Skeletal muscle tissue (tissue), 4 donors: ENCODE measurements around the gene ACVR1. TPM values are rescaled to one million over a fixed set of nuclear protein-coding genes. Genes with fewer than 3 reads are reported as not detected.

Source experiments
- H3K27ac ChIP-seq: one replicate; pipeline ENCODE4 v1.7.0; 2013; ENCODE audit warnings: mild to moderate bottlenecking, low read depth, low read length, inconsistent platforms
- H3K27me3 ChIP-seq, 3 donors: one replicate each; pipeline ENCODE4 v1.7.0; 2013; ENCODE audit warnings: low read length in 3 of 3; ENCODE audit not compliant: control insufficient read depth in 3 of 3, insufficient read depth in 3 of 3
- H3K36me3 ChIP-seq, 3 donors: one replicate each; pipeline ENCODE4 v1.7.0; 2013; ENCODE audit warnings: low read length in 3 of 3; ENCODE audit not compliant: control insufficient read depth in 3 of 3, insufficient read depth in 3 of 3
- H3K4me1 ChIP-seq, 3 donors: one replicate each; pipeline ENCODE4 v1.7.0; 2013; ENCODE audit warnings: low read length in 3 of 3, mild to moderate bottlenecking in 3 of 3; ENCODE audit not compliant: control insufficient read depth in 3 of 3, insufficient read depth in 3 of 3
- H3K4me3 ChIP-seq, 3 donors: one replicate each; pipeline ENCODE4 v1.7.0; 2013; ENCODE audit warnings: low read length in 3 of 3
- H3K9ac ChIP-seq, 3 donors: one replicate each; pipeline ENCODE4 v1.7.0; 2013; ENCODE audit warnings: low read length in 3 of 3, mild to moderate bottlenecking in 3 of 3, moderate library complexity in 2 of 3, low read depth in 1 of 3
- H3K9me3 ChIP-seq, 3 donors: one replicate each; pipeline ENCODE4 v1.7.0; 2013; ENCODE audit warnings: low read length in 3 of 3; ENCODE audit not compliant: control insufficient read depth in 3 of 3
- total RNA-seq: library from RNA; depleted of rRNA; stranded (reverse); fragments of >200 nt; gene quantifications from one replicate; pipeline ENCODE4 v1.2.3, GENCODE V29; 2014
- donor health status: Osteomylitis.

Gene ACVR1
- total RNA-seq, 1 donor from 2014 or later, result 18.8 TPM

- Histone ChIP-seq H3K27ac (no peak overlapping the region), H3K4me3 (no peak overlapping the region), H3K4me1 (peaks cover 51 to 58% (median 51%) of the 10 kb centered on the region in 3 donors), H3K9me3 (no peaks in the 10 kb centered on the region), H3K27me3 (no peaks in the 10 kb centered on the region), H3K9ac (no peak overlapping the region), H3K36me3 (no peaks in the 10 kb centered on the region)
Observed at GRCh38 chr2:157843081-157843480, 33.0 kb downstream of the ACVR1 start.

- no peaks in the 10 kb centered on the region for H3K36me3 ChIP-seq
- H3K27me3 ChIP-seq, result no peaks in the 10 kb centered on the region
- H3K9ac ChIP-seq, result peak overlapping the region in 1 of 3 donors; percentile 63
- no peaks in the 10 kb centered on the region for H3K9me3 ChIP-seq
- H3K4me1 ChIP-seq, result peaks cover 58 to 65% (median 58%) of the 10 kb centered on the region in 3 donors
- peak overlapping the region; percentile 70 for H3K27ac ChIP-seq
- H3K4me3 ChIP-seq, result peak overlapping the region in 2 of 3 donors; percentile 13 to 26
Observed at GRCh38 chr2:157842106-157842879, 33.8 kb downstream of the ACVR1 start.

- Histone ChIP-seq H3K4me1 (peaks cover 64 to 70% (median 66%) of the 10 kb centered on the region in 3 donors), H3K9ac (peak overlapping the region in 1 of 3 donors; percentile 55), H3K36me3 (no peaks in the 10 kb centered on the region), H3K27ac (peak overlapping the region; percentile 70), H3K27me3 (no peaks in the 10 kb centered on the region), H3K9me3 (no peaks in the 10 kb centered on the region), H3K4me3 (no peak overlapping the region)
Observed at GRCh38 chr2:157841485-157841884, 34.6 kb downstream of the ACVR1 start.

GRCh38 chr2:157840568-157841156 is 35.5 kb downstream of the ACVR1 start:
- H3K27ac ChIP-seq, result peak overlapping the region; percentile 70
- H3K27me3 ChIP-seq, result no peaks in the 10 kb centered on the region
- peaks cover 69 to 76% (median 74%) of the 10 kb centered on the region in 3 donors for H3K4me1 ChIP-seq
- no peaks in the 10 kb centered on the region for H3K36me3 ChIP-seq
- peak overlapping the region; percentile 41 to 57 (median 51) for H3K4me3 ChIP-seq
- H3K9me3 ChIP-seq, result no peaks in the 10 kb centered on the region
- H3K9ac ChIP-seq, result peak overlapping the region in 1 of 3 donors; percentile 55

GRCh38 chr2:157839822-157840221 is 36.3 kb downstream of the ACVR1 start:
- Histone ChIP-seq H3K36me3 (no peaks in the 10 kb centered on the region), H3K4me1 (peaks cover 69 to 78% (median 71%) of the 10 kb centered on the region in 3 donors), H3K27me3 (no peaks in the 10 kb centered on the region), H3K27ac (peak overlapping the region; percentile 73), H3K4me3 (no peak overlapping the region), H3K9ac (no peak overlapping the region), H3K9me3 (no peaks in the 10 kb centered on the region)

- no peaks in the 10 kb centered on the region for H3K9me3 ChIP-seq
- peak overlapping the region in 1 of 3 donors; percentile 79 for H3K9ac ChIP-seq
- no peaks in the 10 kb centered on the region for H3K36me3 ChIP-seq
- no peaks in the 10 kb centered on the region for H3K27me3 ChIP-seq
- peak overlapping the region; percentile 73 for H3K27ac ChIP-seq
- peaks cover 71 to 76% (median 71%) of the 10 kb centered on the region in 3 donors for H3K4me1 ChIP-seq
- H3K4me3 ChIP-seq, result peak overlapping the region in 1 of 3 donors; percentile 30
Observed at GRCh38 chr2:157839162-157839801, 36.8 kb downstream of the ACVR1 start.

- Histone ChIP-seq H3K36me3 (no peaks in the 10 kb centered on the region), H3K27ac (peak overlapping the region; percentile 73), H3K4me3 (peak overlapping the region; percentile 21 to 74 (median 69)), H3K27me3 (no peaks in the 10 kb centered on the region), H3K9ac (peak overlapping the region in 2 of 3 donors; percentile 60 to 79), H3K9me3 (no peaks in the 10 kb centered on the region), H3K4me1 (peaks cover 65 to 70% (median 67%) of the 10 kb centered on the region in 3 donors)
Observed at GRCh38 chr2:157838442-157839161, 37.5 kb downstream of the ACVR1 start.

GRCh38 chr2:157837851-157838441 is 38.2 kb downstream of the ACVR1 start:
- no peaks in the 10 kb centered on the region for H3K27me3 ChIP-seq
- H3K4me1 ChIP-seq, result peaks cover 63 to 65% (median 64%) of the 10 kb centered on the region in 3 donors
- H3K4me3 ChIP-seq, result peak overlapping the region; percentile 21 to 74 (median 69)
- H3K9ac ChIP-seq, result peak overlapping the region; percentile 60 to 79 (median 64)
- H3K27ac ChIP-seq, result peak overlapping the region; percentile 73
- no peaks in the 10 kb centered on the region for H3K9me3 ChIP-seq
- H3K36me3 ChIP-seq, result no peaks in the 10 kb centered on the region

- H3K27ac ChIP-seq, result no peak overlapping the region
- H3K27me3 ChIP-seq, result no peaks in the 10 kb centered on the region
- H3K4me1 ChIP-seq, result peaks cover 58 to 66% (median 62%) of the 10 kb centered on the region in 3 donors
- H3K4me3 ChIP-seq, result no peak overlapping the region
- no peaks in the 10 kb centered on the region for H3K36me3 ChIP-seq
- no peaks in the 10 kb centered on the region for H3K9me3 ChIP-seq
- H3K9ac ChIP-seq, result no peak overlapping the region
Observed at GRCh38 chr2:157836531-157836930, 39.6 kb downstream of the ACVR1 start.
